Naive thymus-derived CD4-positive, alpha-beta T cell (primary cell): ENCODE measurements around the gene COPG2. TPM values are rescaled to one million over a fixed set of nuclear protein-coding genes. Genes with fewer than 3 reads are reported as not detected.

Experiments used
- ATAC-seq: fragments of 150-1000 bp; cut with Tn5 transposase; 2 replicates; pipeline ENCODE4 v1.10.0; 2021; ENCODE audit warnings: mild to moderate bottlenecking, moderate library complexity
- CTCF ChIA-PET: fragments of 350-600 bp; sonication (Branson Sonifier 250); formaldehyde crosslinking; loops from one replicate; lab custom pipeline; 2021; ENCODE audit warnings: antibody characterized with exemption; lab: Charles Lee
- POLR2A ChIA-PET: fragments of 350-600 bp; sonication (Branson Sonifier 250); formaldehyde crosslinking; loops from one replicate; lab custom pipeline; 2021; ENCODE audit warnings: antibody characterized with exemption, inconsistent platforms; lab: Charles Lee
- DNase-seq, 9 donors: peaks; one replicate each; pipeline versions ENCODE4 v3.0.0 to v3.0.0-alpha.2; 2020 to 2022; ENCODE audit warnings: mixed read lengths in 1 of 9
- H3K27ac ChIP-seq: one replicate; pipeline ENCODE4 v1.7.0; 2013; ENCODE audit warnings: mild to moderate bottlenecking, low read depth, low read length, moderate library complexity
- H3K27me3 ChIP-seq, 2 donors: one replicate each; pipeline ENCODE4 v1.7.0; 2013; ENCODE audit warnings: low read length in 2 of 2, mild to moderate bottlenecking in 2 of 2, moderate library complexity in 2 of 2; ENCODE audit not compliant: control insufficient read depth in 2 of 2, insufficient read depth in 2 of 2
- H3K36me3 ChIP-seq, 3 experiments: 1 replicate in 2 of 3; 2 replicates in 1 of 3; pipeline ENCODE4 v1.7.0; 2013; ENCODE audit warnings: low read length in 3 of 3, mild to moderate bottlenecking in 3 of 3, moderate library complexity in 1 of 3; ENCODE audit not compliant: insufficient read depth in 3 of 3, control insufficient read depth in 2 of 3
- H3K4me1 ChIP-seq, 2 donors: one replicate each; pipeline ENCODE4 v1.7.0; 2013; ENCODE audit warnings: low read length in 2 of 2, mild to moderate bottlenecking in 2 of 2, moderate library complexity in 1 of 2; ENCODE audit not compliant: control insufficient read depth in 2 of 2, insufficient read depth in 2 of 2
- H3K4me3 ChIP-seq: 2 replicates; pipeline ENCODE4 v1.7.0; 2013; ENCODE audit warnings: mild to moderate bottlenecking, low read length
- H3K9me3 ChIP-seq, 3 experiments: 1 replicate in 2 of 3; 2 replicates in 1 of 3; pipeline ENCODE4 v1.7.0; 2013; ENCODE audit warnings: low read length in 3 of 3; ENCODE audit not compliant: control insufficient read depth in 2 of 3
- H3K27ac Mint-ChIP-seq, 9 donors: one replicate each; pipeline ENCODE4 v1.8.0; 2020 to 2022; ENCODE audit warnings: mixed read lengths in 9 of 9, mild to moderate bottlenecking in 8 of 9, moderate library complexity in 5 of 9, inconsistent platforms in 2 of 9
- H3K27me3 Mint-ChIP-seq, 5 donors: one replicate each; pipeline ENCODE4 v1.8.0; 2021 to 2022; ENCODE audit warnings: mixed read lengths in 5 of 5, mild to moderate bottlenecking in 1 of 5
- H3K36me3 Mint-ChIP-seq, 5 donors: one replicate each; pipeline ENCODE4 v1.8.0; 2020 to 2022; ENCODE audit warnings: mixed read lengths in 5 of 5, mild to moderate bottlenecking in 3 of 5, inconsistent platforms in 1 of 5
- H3K4me1 Mint-ChIP-seq, 7 donors: one replicate each; pipeline ENCODE4 v1.8.0; 2020 to 2022; ENCODE audit warnings: mixed read lengths in 7 of 7, mild to moderate bottlenecking in 3 of 7, inconsistent platforms in 1 of 7
- H3K4me3 Mint-ChIP-seq, 10 donors: one replicate each; pipeline ENCODE4 v1.8.0; 2020 to 2022; ENCODE audit warnings: mild to moderate bottlenecking in 10 of 10, mixed read lengths in 10 of 10, moderate library complexity in 6 of 10, inconsistent platforms in 2 of 10
- H3K9me3 Mint-ChIP-seq, 11 donors: one replicate each; pipeline ENCODE4 v1.8.0; 2020 to 2022; ENCODE audit warnings: mixed read lengths in 11 of 11, mild to moderate bottlenecking in 4 of 11, inconsistent platforms in 1 of 11, moderate library complexity in 1 of 11
- intact Hi-C, 2 donors: fragments of 100-400 bp; cut with micrococcal nuclease; formaldehyde crosslinking; loops; one replicate each; pipeline ENCODE4 v1.15.1; 2023
- polyA plus RNA-seq, 2 donors: library from polyadenylated mRNA; unstranded; fragments of 300-500 nt; fragmentation: Illumina TruSeq; gene quantifications; one replicate each; pipeline ENCODE4 v1.2.3, GENCODE V29; 2021
- total RNA-seq, 6 experiments: library from RNA in 5 of 6; stranded (reverse) in 5 of 6; gene quantifications; 1 replicate in 5 of 6; 2 replicates in 1 of 6; pipeline ENCODE4 v1.2.3 and lab custom pipeline; 2021 to 2026

Gene COPG2
- total and polyA plus RNA-seq, 7 experiments from 2014 or later, result 2.6 to 12.4 (median 8.3) TPM

- peak; percentile 34 to 73 (median 56) for DNase-seq
- Mint-ChIP-seq H3K9me3 (peaks cover 0 to 4% (median 0%) of the 10 kb centered on the region in 11 donors), H3K27ac (peak overlapping the region in 5 of 9 donors; percentile 58 to 88 (median 73)), H3K36me3 (no peaks in the 10 kb centered on the region), H3K4me3 (peak overlapping the region; percentile 85 to 94 (median 91)), H3K27me3 (peaks cover 5 to 66% (median 31%) of the 10 kb centered on the region in 5 donors), H3K4me1 (peaks cover 22 to 32% (median 25%) of the 10 kb centered on the region in 7 donors)
- H3K36me3 ChIP-seq, result no peaks in the 10 kb centered on the region
- H3K27me3 ChIP-seq, result no peaks in the 10 kb centered on the region
- H3K4me3 ChIP-seq, result peak overlapping the region; percentile 80
- no peaks in the 10 kb centered on the region for H3K9me3 ChIP-seq
- CTCF ChIA-PET, result interaction anchor here (0.7 to 1.4 kb wide), 7 partner anchors 9 to 270 kb away, joined by 3 to 4 read pairs (median 3); no protein-coding TSS in a partner anchor
- ATAC-seq, result peak; percentile 88
- H3K4me1 ChIP-seq, result peaks cover 7 to 9% of the 10 kb centered on the region in 2 donors
- peak overlapping the region; percentile 41 for H3K27ac ChIP-seq
- intact Hi-C loops, result loop anchor here (1.0 to 10.0 kb wide), 11 partner anchors 44 to 414 kb away; partner anchors contain the start of genes CEP41 (in 1 of the 2), COPG2 (in 1 of the 2) and KLHDC10 (in 1 of the 2)
- POLR2A ChIA-PET, result no interaction called here
These were observed 182.2 kb downstream of the COPG2 start for GRCh38 chr7:130486114-130486953.

GRCh38 chr7:130485734-130486113 is 182.8 kb downstream of the COPG2 start:
- H3K36me3 Mint-ChIP-seq, result no peaks in the 10 kb centered on the region
- CTCF ChIA-PET, result interaction anchor here (0.7 kb wide), 1 partner anchor 9 kb away, joined by 3 read pairs; no protein-coding TSS in a partner anchor

GRCh38 chr7:130483031-130483430 is 185.5 kb downstream of the COPG2 start:
- H3K27ac ChIP-seq, result no peak overlapping the region
- intact Hi-C loops, result loop anchor here in 1 of 2 donors (10.0 kb wide), 2 partner anchors 68 to 272 kb away; no protein-coding TSS in a partner anchor
- no peaks in the 10 kb centered on the region for H3K36me3 ChIP-seq
- CTCF ChIA-PET, result no interaction called here
- Mint-ChIP-seq H3K27ac (no peak overlapping the region), H3K36me3 (no peaks in the 10 kb centered on the region), H3K27me3 (peaks cover 5 to 43% (median 19%) of the 10 kb centered on the region in 5 donors), H3K4me1 (peaks cover 17 to 25% (median 20%) of the 10 kb centered on the region in 7 donors), H3K4me3 (no peak overlapping the region), H3K9me3 (peaks cover 0 to 5% (median 1%) of the 10 kb centered on the region in 11 donors)
- H3K4me3 ChIP-seq, result no peak overlapping the region
- H3K4me1 ChIP-seq, result peaks cover 5 to 7% of the 10 kb centered on the region in 2 donors
- DNase-seq (no peak), ATAC-seq (no peak)
- no peaks in the 10 kb centered on the region for H3K9me3 ChIP-seq
- H3K27me3 ChIP-seq, result no peaks in the 10 kb centered on the region
- POLR2A ChIA-PET, result no interaction called here

More at GRCh38 chr7:130485734-130486113, 182.8 kb downstream of the COPG2 start:
- H3K9me3 Mint-ChIP-seq, result peaks cover 0 to 4% (median 0%) of the 10 kb centered on the region in 11 donors
- intact Hi-C loops, result loop anchor here (1.0 to 10.0 kb wide), 11 partner anchors 43 to 413 kb away; partner anchors contain the start of genes CEP41 (in 1 of the 2), COPG2 (in 1 of the 2) and KLHDC10 (in 1 of the 2)
- ATAC-seq (no peak), DNase-seq (no peak)
- peak overlapping the region; percentile 56 to 94 (median 91) for H3K4me3 Mint-ChIP-seq
- Histone ChIP-seq H3K9me3 (no peaks in the 10 kb centered on the region), H3K36me3 (no peaks in the 10 kb centered on the region), H3K4me3 (peak overlapping the region; percentile 80), H3K27me3 (no peaks in the 10 kb centered on the region), H3K27ac (no peak overlapping the region), H3K4me1 (peaks cover 5 to 7% of the 10 kb centered on the region in 2 donors)
- H3K27me3 Mint-ChIP-seq, result peaks cover 5 to 61% (median 27%) of the 10 kb centered on the region in 5 donors
- H3K27ac Mint-ChIP-seq, result peak overlapping the region in 1 of 9 donors; percentile 66
- peaks cover 19 to 26% (median 24%) of the 10 kb centered on the region in 7 donors for H3K4me1 Mint-ChIP-seq
- POLR2A ChIA-PET, result no interaction called here

- H3K4me3 Mint-ChIP-seq, result no peak overlapping the region
- no peak overlapping the region for H3K27ac Mint-ChIP-seq
- no peaks in the 10 kb centered on the region for H3K36me3 ChIP-seq
- H3K27me3 Mint-ChIP-seq, result peaks cover 5 to 39% (median 16%) of the 10 kb centered on the region in 5 donors
- H3K4me3 ChIP-seq, result no peak overlapping the region
- DNase-seq (no peak), ATAC-seq (no peak)
- H3K4me1 Mint-ChIP-seq, result peaks cover 14 to 24% (median 18%) of the 10 kb centered on the region in 7 donors
- no peak overlapping the region for H3K27ac ChIP-seq
- ChIA-PET CTCF (no interaction called here), POLR2A (interaction anchor here (0.5 kb wide), 1 partner anchor 281 kb away, joined by 4 read pairs; no protein-coding TSS in a partner anchor)
- no peaks in the 10 kb centered on the region for H3K27me3 ChIP-seq
- peaks cover 5 to 7% of the 10 kb centered on the region in 2 donors for H3K4me1 ChIP-seq
- peaks cover 0 to 2% (median 0%) of the 10 kb centered on the region in 5 donors for H3K36me3 Mint-ChIP-seq
- no peaks in the 10 kb centered on the region for H3K9me3 ChIP-seq
- intact Hi-C loops, result loop anchor here in 1 of 2 donors (10.0 kb wide), 2 partner anchors 67 to 273 kb away; no protein-coding TSS in a partner anchor
- H3K9me3 Mint-ChIP-seq, result peaks cover 0 to 9% (median 1%) of the 10 kb centered on the region in 11 donors
These were observed 186.7 kb downstream of the COPG2 start for GRCh38 chr7:130481898-130482297.

DNA sequence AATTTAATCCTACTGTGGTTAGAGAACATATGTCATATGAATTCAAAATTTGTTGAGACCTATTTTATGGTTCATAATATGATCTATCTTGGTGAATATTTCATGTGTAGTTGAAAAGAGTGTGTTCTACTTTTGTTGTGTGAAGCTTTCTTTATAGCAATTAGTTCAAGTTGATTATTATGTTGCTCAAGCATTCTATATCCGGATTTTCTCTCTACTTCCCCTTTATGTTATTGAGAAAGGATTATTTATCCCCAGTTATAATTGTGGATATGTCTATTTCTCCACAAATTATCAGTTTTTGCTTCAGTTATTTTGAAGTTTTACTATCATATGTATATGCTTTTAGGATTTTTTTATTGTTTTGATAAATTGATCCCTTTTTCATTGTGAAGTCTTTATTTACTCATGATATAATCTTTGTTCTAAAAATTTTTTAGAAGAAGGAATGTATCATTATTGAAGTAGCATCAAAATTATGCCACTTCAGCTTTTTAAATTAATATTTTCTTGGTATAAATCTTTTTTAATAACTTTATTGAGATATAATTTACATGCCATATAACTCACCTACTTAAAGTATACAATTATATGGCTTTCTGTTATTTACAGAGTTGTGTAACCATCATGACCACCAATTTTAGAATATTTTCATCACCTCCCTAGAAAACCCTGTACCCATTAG is 188.7 kb downstream of the COPG2 start:
- no peak overlapping the region for H3K27ac ChIP-seq
- H3K27ac Mint-ChIP-seq, result no peak overlapping the region
- no peaks in the 10 kb centered on the region for H3K27me3 ChIP-seq
- peaks cover 5 to 23% (median 7%) of the 10 kb centered on the region in 5 donors for H3K27me3 Mint-ChIP-seq
- no peaks in the 10 kb centered on the region for H3K9me3 ChIP-seq
- H3K9me3 Mint-ChIP-seq, result peaks cover 0 to 9% (median 0%) of the 10 kb centered on the region in 11 donors
- ChIA-PET CTCF (no interaction called here), POLR2A (no interaction called here)
- no peak overlapping the region for H3K4me3 Mint-ChIP-seq
- H3K36me3 ChIP-seq, result no peaks in the 10 kb centered on the region
- no peak overlapping the region for H3K4me3 ChIP-seq
- DNase-seq (no peak), ATAC-seq (no peak)
- peaks cover 0 to 3% (median 0%) of the 10 kb centered on the region in 5 donors for H3K36me3 Mint-ChIP-seq
- peaks cover 0 to 6% (median 2%) of the 10 kb centered on the region in 7 donors for H3K4me1 Mint-ChIP-seq
- intact Hi-C loops, result loop anchor here in 1 of 2 donors (10.0 kb wide), 2 partner anchors 65 to 275 kb away; no protein-coding TSS in a partner anchor
- H3K4me1 ChIP-seq, result no peaks in the 10 kb centered on the region

DNA sequence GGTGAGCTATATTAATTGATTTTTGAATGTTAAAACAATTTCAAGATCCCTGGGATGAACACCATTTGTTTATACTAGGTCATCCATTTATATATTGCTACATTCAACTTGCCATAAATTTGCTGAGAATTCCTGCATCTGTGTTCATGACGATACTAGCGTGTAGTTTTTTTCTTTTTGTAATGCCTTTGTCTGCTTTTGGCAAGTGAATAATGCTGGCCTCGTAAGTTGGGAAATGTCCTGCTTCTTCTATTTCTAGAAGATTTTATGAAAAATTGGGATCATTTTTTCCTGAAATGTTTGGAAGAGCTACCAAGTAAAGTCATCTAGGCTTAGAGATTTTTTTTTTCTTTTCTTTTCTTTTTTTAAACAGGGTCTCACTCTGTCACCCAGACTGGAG is 189.6 kb downstream of the COPG2 start:
- DNase-seq, result no peak
- Mint-ChIP-seq H3K27me3 (peaks cover 5 to 17% (median 6%) of the 10 kb centered on the region in 5 donors), H3K4me3 (no peak overlapping the region), H3K27ac (no peak overlapping the region), H3K36me3 (peaks cover 0 to 3% (median 0%) of the 10 kb centered on the region in 5 donors), H3K9me3 (peaks cover 0 to 9% (median 0%) of the 10 kb centered on the region in 11 donors), H3K4me1 (peaks cover 0 to 7% (median 0%) of the 10 kb centered on the region in 7 donors)
- Histone ChIP-seq H3K36me3 (no peaks in the 10 kb centered on the region), H3K9me3 (no peaks in the 10 kb centered on the region), H3K27ac (no peak overlapping the region), H3K27me3 (no peaks in the 10 kb centered on the region), H3K4me3 (no peak overlapping the region), H3K4me1 (no peaks in the 10 kb centered on the region)
- ATAC-seq, result no peak
- intact Hi-C loops, result no loop called here
- CTCF ChIA-PET, result interaction anchor here (0.6 kb wide), 1 partner anchor 8 kb away, joined by 3 read pairs; no protein-coding TSS in a partner anchor
- POLR2A ChIA-PET, result no interaction called here
